GM12878 (cell line): Measurements from ENCODE around the gene SPATA32. TPM values are rescaled to one million over a fixed set of nuclear protein-coding genes. Genes with fewer than 3 reads are reported as not detected.

Source experiments
- ASH2L ChIP-seq: fragments of 300-600, 200-600 bp; sonication (generic); IDR thresholded peaks from 2 replicates; pipeline ENCODE4 v1.6.1; 2017; ENCODE audit warnings: low read depth, mild to moderate bottlenecking, borderline replicate concordance
- DPF2 ChIP-seq: fragments of 450-650 bp; IDR thresholded peaks from 2 replicates; pipeline ENCODE4 v1.6.1; 2017; ENCODE audit warnings: mild to moderate bottlenecking
- E2F4 ChIP-seq: IDR thresholded peaks from 2 replicates; pipeline ENCODE4 v1.6.1; 2012; ENCODE audit warnings: low read depth, low read length, improper control_type of control experiment
- EGR1 ChIP-seq, 2 experiments: IDR thresholded peaks; 1 replicate in 1 of 2; 2 replicates in 1 of 2; pipeline ENCODE4 v1.6.1; 2011 to 2012; ENCODE audit warnings: low read depth in 2 of 2, low read length in 2 of 2, borderline replicate concordance in 1 of 2, mild to moderate bottlenecking in 1 of 2, moderate library complexity in 1 of 2
- FOS ChIP-seq: IDR thresholded peaks from 3 replicates; pipeline ENCODE4 v1.6.1; 2011; ENCODE audit warnings: borderline replicate concordance; ENCODE audit not compliant: insufficient read length; ENCODE audit errors: extremely low read depth
- FOXK2 ChIP-seq: fragments of 450-650 bp; IDR thresholded peaks from 2 replicates; pipeline ENCODE4 v1.6.1; 2017; ENCODE audit warnings: mild to moderate bottlenecking, moderate library complexity
- IKZF1 ChIP-seq: fragments of 450-650 bp; conservative IDR thresholded peaks from 2 replicates; pipeline ENCODE4 v1.6.1; 2017; ENCODE audit warnings: antibody characterized with exemption, mild to moderate bottlenecking
- KAT2A ChIP-seq: conservative IDR thresholded peaks from 2 replicates; pipeline ENCODE4 v1.6.1; 2011; ENCODE audit warnings: low read depth, low read length; ENCODE audit not compliant: control insufficient read depth
- MLLT1 ChIP-seq: fragments of 450-650 bp; IDR thresholded peaks from 2 replicates; pipeline ENCODE4 v1.6.1; 2016; ENCODE audit warnings: mild to moderate bottlenecking
- MTA3 ChIP-seq: IDR thresholded peaks from 2 replicates; pipeline ENCODE4 v1.6.1; 2012; ENCODE audit warnings: low read length, inconsistent platforms, borderline replicate concordance
- MYC ChIP-seq: IDR thresholded peaks from 2 replicates; pipeline ENCODE4 v1.6.1; 2011; ENCODE audit warnings: mild to moderate bottlenecking, low read length, moderate library complexity, inconsistent platforms; ENCODE audit not compliant: insufficient read depth, insufficient replicate concordance, insufficient read length, severe bottlenecking
- NBN ChIP-seq: fragments of 450-650 bp; IDR thresholded peaks from 2 replicates; pipeline ENCODE4 v1.6.1; 2016
- NFXL1 ChIP-seq: fragments of 450-650 bp; IDR thresholded peaks from 2 replicates; pipeline ENCODE4 v1.6.1; 2017; ENCODE audit warnings: antibody characterized with exemption, mild to moderate bottlenecking, borderline replicate concordance
- NR2C2 ChIP-seq: IDR thresholded peaks from 2 replicates; pipeline ENCODE4 v1.6.1; 2011; ENCODE audit warnings: borderline replicate concordance, low read depth; ENCODE audit not compliant: control insufficient read depth, insufficient read length
- PKNOX1 ChIP-seq: fragments of 450-650 bp; IDR thresholded peaks from 2 replicates; pipeline ENCODE4 v1.6.1; 2016; ENCODE audit warnings: mild to moderate bottlenecking
- POLR2AphosphoS5 ChIP-seq: IDR thresholded peaks from 2 replicates; pipeline ENCODE4 v1.6.1; 2011; ENCODE audit warnings: mild to moderate bottlenecking, low read length, inconsistent platforms
- RAD21 ChIP-seq: IDR thresholded peaks from 2 replicates; pipeline ENCODE4 v1.6.1; 2011; ENCODE audit warnings: mild to moderate bottlenecking, low read depth, low read length, moderate library complexity; ENCODE audit not compliant: insufficient read depth
- RBBP5 ChIP-seq: fragments of 200-600 bp; sonication (generic); conservative IDR thresholded peaks from 2 replicates; pipeline ENCODE4 v1.6.1; 2016
- RCOR1 ChIP-seq: conservative IDR thresholded peaks from 2 replicates; pipeline ENCODE4 v1.6.1; 2012; ENCODE audit warnings: low read depth, low read length, improper control_type of control experiment
- SIN3A ChIP-seq: IDR thresholded peaks from 2 replicates; pipeline ENCODE4 v1.6.1; 2012; ENCODE audit warnings: low read depth, low read length, improper control_type of control experiment
- SMC3 ChIP-seq: IDR thresholded peaks from 2 replicates; pipeline ENCODE4 v1.6.1; 2011; ENCODE audit warnings: low read length, improper control_type of control experiment, borderline replicate concordance
- SREBF2 ChIP-seq: IDR thresholded peaks from 2 replicates; pipeline ENCODE4 v1.6.1; 2012; ENCODE audit warnings: mild to moderate bottlenecking, low read length
- STAT1 ChIP-seq: fragments of 450-650 bp; conservative IDR thresholded peaks from 2 replicates; pipeline ENCODE4 v1.6.1; 2014; ENCODE audit warnings: antibody characterized with exemption, mild to moderate bottlenecking
- SUZ12 ChIP-seq: fragments of 200-600 bp; sonication (generic); IDR thresholded peaks from one replicate; pipeline ENCODE4 v1.6.1; 2018; ENCODE audit warnings: antibody characterized with exemption, mild to moderate bottlenecking; ENCODE audit not compliant: unreplicated experiment
- TCF3 ChIP-seq: IDR thresholded peaks from 2 replicates; pipeline ENCODE4 v1.6.1; 2012; ENCODE audit warnings: low read depth, mild to moderate bottlenecking, low read length, borderline replicate concordance; ENCODE audit not compliant: insufficient read depth
- ZBTB33 ChIP-seq: fragments of 450-650 bp; IDR thresholded peaks from 2 replicates; pipeline ENCODE4 v1.6.1; 2017; ENCODE audit warnings: mild to moderate bottlenecking
- polyA plus RNA-seq, 11 experiments: library from polyadenylated mRNA; depleted of rRNA in 4 of 11; unstranded in 6 of 11; stranded (reverse) in 5 of 11; fragments of >200 nt; fragmentation: Nextera tagmentation in 4 of 11; fragmentation: Illumina TruSeq in 1 of 11; extraction: Ambion mirVana in 4 of 11; extraction: Trizol in 1 of 11; gene quantifications; 1 replicate in 1 of 11; 2 replicates in 10 of 11; pipeline versions ENCODE4 v1.2.1 to v1.2.3, GENCODE V29; 2011 to 2016; ENCODE audit warnings: inconsistent platforms in 2 of 11, missing spikeins in 2 of 11, low read depth in 1 of 11
- total RNA-seq, 4 experiments: library from RNA; depleted of rRNA in 3 of 4; stranded (reverse); fragments of >200 nt in 3 of 4; fragmentation: Illumina TruSeq in 1 of 4; extraction: Trizol in 1 of 4; gene quantifications; 2 replicates each; pipeline versions ENCODE4 v1.2.1 to v1.2.3, GENCODE V29; 2013 to 2021

SPATA32 gene
- total and polyA plus RNA-seq, 10 of the 15 experiments (the other 5 are each of a cell fraction or from before 2014, with no cell fraction given): 0.03 to 0.35 (median 0.11) TPM; not detected in 3

- TF ChIP-seq NFXL1: no peak
- no peak for TF ChIP-seq SUZ12
- no peak for TF ChIP-seq E2F4
- no peak for TF ChIP-seq SIN3A
- no peak for TF ChIP-seq ZBTB33
- peak; percentile 66 for TF ChIP-seq DPF2
- no peak for TF ChIP-seq MYC
- no peak for TF ChIP-seq PKNOX1
- no peak for TF ChIP-seq SREBF2
- TF ChIP-seq RCOR1: no peak
- no peak for TF ChIP-seq FOS
- no peak for TF ChIP-seq MTA3
- 0 out of 2 replicates have a peak, but pooled peaks have one; percentile 27 for TF ChIP-seq MLLT1
- TF ChIP-seq KAT2A: no peak
- no peak for TF ChIP-seq SMC3
- no peak for TF ChIP-seq RBBP5
- 0 out of 3 replicates have a peak, but pooled peaks of 1 of the 2 experiments have one; percentile 61 for TF ChIP-seq EGR1 (IDR thresholded peaks at IDR 0.05; ENCODE audit: borderline replicate concordance in 1 of 2, low read depth in 2 of 2, low read length in 2 of 2)
- TF ChIP-seq STAT1: no peak
- TF ChIP-seq RAD21: no peak
- TF ChIP-seq FOXK2: no peak
- TF ChIP-seq NR2C2: no peak
- TF ChIP-seq NBN: no peak
- TF ChIP-seq POLR2AphosphoS5: no peak
- 0 out of 2 replicates have a peak, but pooled peaks have one; percentile 4 for TF ChIP-seq TCF3
- TF ChIP-seq IKZF1: peak; percentile 61
- no peak for TF ChIP-seq ASH2L
These were observed 40.5 kb downstream of the SPATA32 start, which contains the start of gene FMNL1 (continued) for GRCh38 chr17:45221081-45222013.
